Body of pancreas (tissue), 4 donors: ENCODE results near the gene PRDM9.

Experiments used
- POLR2A ChIP-seq, 3 donors: fragments of 450-650 bp; IDR thresholded peaks; one replicate each; pipeline ENCODE4 v1.6.1; 2016; ENCODE audit warnings: antibody characterized with exemption in 3 of 3, mild to moderate bottlenecking in 2 of 3
- TF ChIP-seq, protein P1 (sequence below), 7 experiments: fragments of 450-650 bp in 4 of 7; fragments of 200-600 bp in 3 of 7; sonication (generic) in 3 of 7; IDR thresholded peaks; one replicate each; pipeline ENCODE4 v1.5.1; 2016 to 2019; ENCODE audit warnings: antibody characterized with exemption in 7 of 7

DNA sequence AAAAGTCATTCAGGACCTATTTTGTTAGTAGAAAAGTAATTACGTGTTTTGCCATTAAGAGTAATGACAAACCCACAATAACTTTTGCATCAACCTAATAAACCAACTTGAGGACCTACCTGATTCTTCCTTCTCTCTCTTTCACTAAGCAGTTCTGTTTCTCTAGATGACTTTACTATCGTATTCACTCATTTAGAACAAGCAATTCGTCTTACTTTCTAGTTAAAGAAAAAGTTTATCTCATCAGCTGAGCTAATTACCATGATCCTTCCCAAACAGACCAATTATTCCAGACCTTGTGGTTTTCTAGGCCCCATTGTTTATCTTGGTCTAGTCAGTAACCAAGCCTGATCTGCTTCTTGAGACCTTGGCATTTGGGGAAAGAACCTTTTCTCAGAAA lies 49.6 kb upstream of the PRDM9 start:
- TF ChIP-seq, protein P1, sequence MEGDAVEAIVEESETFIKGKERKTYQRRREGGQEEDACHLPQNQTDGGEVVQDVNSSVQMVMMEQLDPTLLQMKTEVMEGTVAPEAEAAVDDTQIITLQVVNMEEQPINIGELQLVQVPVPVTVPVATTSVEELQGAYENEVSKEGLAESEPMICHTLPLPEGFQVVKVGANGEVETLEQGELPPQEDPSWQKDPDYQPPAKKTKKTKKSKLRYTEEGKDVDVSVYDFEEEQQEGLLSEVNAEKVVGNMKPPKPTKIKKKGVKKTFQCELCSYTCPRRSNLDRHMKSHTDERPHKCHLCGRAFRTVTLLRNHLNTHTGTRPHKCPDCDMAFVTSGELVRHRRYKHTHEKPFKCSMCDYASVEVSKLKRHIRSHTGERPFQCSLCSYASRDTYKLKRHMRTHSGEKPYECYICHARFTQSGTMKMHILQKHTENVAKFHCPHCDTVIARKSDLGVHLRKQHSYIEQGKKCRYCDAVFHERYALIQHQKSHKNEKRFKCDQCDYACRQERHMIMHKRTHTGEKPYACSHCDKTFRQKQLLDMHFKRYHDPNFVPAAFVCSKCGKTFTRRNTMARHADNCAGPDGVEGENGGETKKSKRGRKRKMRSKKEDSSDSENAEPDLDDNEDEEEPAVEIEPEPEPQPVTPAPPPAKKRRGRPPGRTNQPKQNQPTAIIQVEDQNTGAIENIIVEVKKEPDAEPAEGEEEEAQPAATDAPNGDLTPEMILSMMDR (IDR thresholded peaks at IDR 0.05) = no peak
- no peak for TF ChIP-seq POLR2A (IDR thresholded peaks at IDR 0.05)
